Chondrocyte (in vitro differentiated cells): Measurements from ENCODE around the gene CEP152. TPM values are rescaled to one million over a fixed set of nuclear protein-coding genes. Genes with fewer than 3 reads are reported as not detected.

ENCODE experiments used
- DNase-seq: peaks from one replicate; pipeline ENCODE4 v3.0.0; 2021; ENCODE audit warnings: mixed read lengths, low spot score
- H3K27ac Mint-ChIP-seq: one replicate; pipeline ENCODE4 v1.8.0; 2021; ENCODE audit warnings: mild to moderate bottlenecking, moderate library complexity, mixed read lengths; ENCODE audit not compliant: unreplicated experiment
- H3K27me3 Mint-ChIP-seq: 2 replicates; pipeline ENCODE4 v1.8.0; 2021; ENCODE audit warnings: low read depth, mixed read lengths
- H3K36me3 Mint-ChIP-seq: 2 replicates; pipeline ENCODE4 v1.8.0; 2021; ENCODE audit warnings: low read depth, mixed read lengths
- H3K4me1 Mint-ChIP-seq: 2 replicates; pipeline ENCODE4 v1.8.0; 2021; ENCODE audit warnings: low read depth, mild to moderate bottlenecking, mixed read lengths
- H3K4me3 Mint-ChIP-seq: one replicate; pipeline ENCODE4 v1.8.0; 2021; ENCODE audit warnings: mild to moderate bottlenecking, moderate library complexity, mixed read lengths; ENCODE audit not compliant: unreplicated experiment
- H3K9me3 Mint-ChIP-seq: 2 replicates; pipeline ENCODE4 v1.8.0; 2021; ENCODE audit warnings: low read depth, mixed read lengths
- CTCF ChIP-seq: fragments of 200-600 bp; sonication (generic); IDR thresholded peaks from 2 replicates; pipeline ENCODE4 v1.5.0; 2021; ENCODE audit warnings: antibody characterized with exemption, mild to moderate bottlenecking, moderate library complexity
- total RNA-seq: library from RNA; stranded (reverse); gene quantifications from 3 replicates; pipeline ENCODE4 v1.2.1, GENCODE V29; 2021

Gene CEP152
- total RNA-seq, 1 donor from 2014 or later: 4.4 TPM

- H3K27ac Mint-ChIP-seq: no peak overlapping the region
- no peaks in the 10 kb centered on the region for H3K27me3 Mint-ChIP-seq
- H3K36me3 Mint-ChIP-seq: peaks cover 29% of the 10 kb centered on the region
- TF ChIP-seq CTCF: no peak
- peaks cover 7% of the 10 kb centered on the region for H3K4me1 Mint-ChIP-seq
- H3K4me3 Mint-ChIP-seq: no peak overlapping the region
- peaks cover 10% of the 10 kb centered on the region for H3K9me3 Mint-ChIP-seq
- DNase-seq: no peak
Observed at GRCh38 chr15:48828471-48828870, 17.6 kb upstream of the CEP152 start.

- TF ChIP-seq CTCF: no peak
- H3K36me3 Mint-ChIP-seq: peaks cover 28% of the 10 kb centered on the region
- peaks cover 4% of the 10 kb centered on the region for H3K9me3 Mint-ChIP-seq
- no peak for DNase-seq
- no peak overlapping the region for H3K4me3 Mint-ChIP-seq
- H3K27ac Mint-ChIP-seq: no peak overlapping the region
- H3K4me1 Mint-ChIP-seq: peaks cover 12% of the 10 kb centered on the region
- no peaks in the 10 kb centered on the region for H3K27me3 Mint-ChIP-seq
Observed at GRCh38 chr15:48825075-48825474, 14.2 kb upstream of the CEP152 start.

GRCh38 chr15:48823706-48824105 lies 12.8 kb upstream of the CEP152 start:
- Mint-ChIP-seq H3K36me3 (peaks cover 23% of the 10 kb centered on the region), H3K4me1 (peaks cover 12% of the 10 kb centered on the region), H3K27me3 (no peaks in the 10 kb centered on the region), H3K27ac (no peak overlapping the region), H3K4me3 (no peak overlapping the region), H3K9me3 (peaks cover 4% of the 10 kb centered on the region)
- TF ChIP-seq CTCF: no peak
- no peak for DNase-seq

GRCh38 chr15:48823237-48823636 lies 12.4 kb upstream of the CEP152 start:
- TF ChIP-seq CTCF: no peak
- DNase-seq: no peak
- H3K4me1 Mint-ChIP-seq: peaks cover 12% of the 10 kb centered on the region
- peaks cover 4% of the 10 kb centered on the region for H3K9me3 Mint-ChIP-seq
- H3K4me3 Mint-ChIP-seq: no peak overlapping the region
- no peak overlapping the region for H3K27ac Mint-ChIP-seq
- peaks cover 23% of the 10 kb centered on the region for H3K36me3 Mint-ChIP-seq
- H3K27me3 Mint-ChIP-seq: no peaks in the 10 kb centered on the region

GRCh38 chr15:48814286-48814685 lies 3.4 kb upstream of the CEP152 start:
- no peak for DNase-seq
- Mint-ChIP-seq H3K9me3 (no peaks in the 10 kb centered on the region), H3K4me1 (peaks cover 13% of the 10 kb centered on the region), H3K36me3 (no peaks in the 10 kb centered on the region), H3K27ac (no peak overlapping the region), H3K4me3 (no peak overlapping the region), H3K27me3 (no peaks in the 10 kb centered on the region)
- TF ChIP-seq CTCF: no peak
